ENCODE measurements around the gene RASGEF1B.
"Not testable (repeated sequence)": the region's sequence is repeated elsewhere in the genome, so short reads cannot be mapped to it uniquely, and the experiment has no call there.

RASGEF1B gene

GRCh38 chr4:81495345-81495744, 23.6 kb upstream of the RASGEF1B start:
- DNase-seq = no peak

- no peak for DNase-seq
These were observed 22.3 kb upstream of the RASGEF1B start for GRCh38 chr4:81494031-81494431.

- DNase-seq = no peak
These were observed 21.0 kb upstream of the RASGEF1B start for GRCh38 chr4:81492606-81493230.

GRCh38 chr4:81491943-81492342, 20.2 kb upstream of the RASGEF1B start:
- no peak for DNase-seq

GRCh38 chr4:81490403-81491160, 18.9 kb upstream of the RASGEF1B start:
- no peak for DNase-seq

GRCh38 chr4:81486502-81486901, 14.8 kb upstream of the RASGEF1B start:
- DNase-seq = peak; percentile 3

- no peak for DNase-seq
These were observed 13.7 kb upstream of the RASGEF1B start for GRCh38 chr4:81485310-81485980.

- no peak for DNase-seq
These were observed 10.6 kb upstream of the RASGEF1B start for GRCh38 chr4:81482326-81482725.

GRCh38 chr4:81481151-81481550, 9.4 kb upstream of the RASGEF1B start:
- no peak for DNase-seq

GRCh38 chr4:81479573-81479972, 7.9 kb upstream of the RASGEF1B start:
- not testable (repeated sequence) for DNase-seq

GRCh38 chr4:81473331-81474265, 1.9 kb upstream of the RASGEF1B start:
- peak; percentile 61 for DNase-seq

GRCh38 chr4:81472281-81473182, 825 bp upstream of the RASGEF1B start:
- peak; percentile 87 for DNase-seq

GRCh38 chr4:81471298-81471587, 464 bp downstream of the RASGEF1B start:
- DNase-seq = no peak

- DNase-seq = peak; percentile 32
These were observed 1.0 kb downstream of the RASGEF1B start for GRCh38 chr4:81470456-81471297.

GRCh38 chr4:81469781-81470455, 1.8 kb downstream of the RASGEF1B start:
- no peak for DNase-seq

GRCh38 chr4:81468678-81469077, 3.0 kb downstream of the RASGEF1B start:
- DNase-seq = no peak

- no peak for DNase-seq
These were observed 4.1 kb downstream of the RASGEF1B start for GRCh38 chr4:81467672-81467964.

- DNase-seq = peak; percentile 72
These were observed 4.7 kb downstream of the RASGEF1B start for GRCh38 chr4:81466841-81467671.
